ENCODE results near the gene B4GALNT1. TPM values are rescaled to one million over a fixed set of nuclear protein-coding genes. Genes with fewer than 3 reads are reported as not detected.
"Not testable (repeated sequence)": the region's sequence is repeated elsewhere in the genome, so short reads cannot be mapped to it uniquely, and the experiment has no call there.

B4GALNT1 gene
- total RNA-seq, 2 donors from 2014 or later: 4.3 to 6.0 TPM

DNA sequence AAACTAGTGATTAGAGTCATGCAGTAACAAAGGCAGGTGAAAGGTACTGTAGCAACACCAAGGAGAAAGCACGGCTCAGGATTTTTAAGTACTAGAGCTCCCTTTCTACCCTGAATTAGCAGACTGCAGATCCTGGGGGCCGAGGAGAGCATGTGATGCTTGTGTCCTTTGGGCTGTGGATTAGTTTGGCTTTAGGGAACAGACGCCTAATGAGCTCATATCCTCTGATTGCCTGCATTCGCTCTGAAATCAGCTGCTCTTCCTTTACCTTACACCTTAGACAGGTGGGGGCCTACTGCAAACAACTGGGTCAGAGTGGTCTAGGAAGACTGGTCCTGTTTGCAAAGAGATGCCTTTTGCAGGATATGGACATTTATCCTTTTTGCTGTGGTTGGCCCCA lies 39.8 kb downstream of the B4GALNT1 start:
- intact Hi-C loops (cut with DNase I): no loop called here
- no peak for DNase-seq (ENCODE audit: low spot score)

DNA sequence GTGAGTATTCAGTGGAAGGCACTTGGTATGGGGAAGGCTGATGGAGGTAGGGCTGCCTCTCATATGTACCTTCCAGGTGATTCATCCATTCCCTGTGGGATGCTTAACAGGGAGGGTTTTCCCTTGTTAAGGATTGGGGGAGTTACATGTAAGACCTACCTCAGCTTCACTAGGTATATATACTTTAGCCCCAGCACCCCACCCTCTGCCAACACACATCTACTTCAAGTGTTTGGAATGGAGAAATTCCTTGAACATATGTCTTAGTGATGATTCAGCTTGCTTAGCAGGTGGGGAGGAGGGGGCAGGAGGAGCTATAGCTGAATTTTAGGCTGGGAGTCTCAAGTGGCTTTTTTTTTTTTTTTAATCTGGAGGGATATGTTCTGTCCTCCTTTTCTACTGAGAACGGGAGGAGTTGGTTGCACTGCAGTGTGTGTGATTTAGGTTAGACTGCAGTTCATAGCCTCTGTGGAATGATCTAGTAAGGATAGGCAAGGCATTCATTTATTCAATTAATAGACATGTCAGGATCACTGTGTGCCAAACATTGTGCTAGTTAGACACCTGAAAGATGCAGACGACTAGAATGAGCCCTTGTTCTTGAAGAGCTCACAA lies 40.3 kb downstream of the B4GALNT1 start:
- DNase-seq (ENCODE audit: low spot score): no peak
- intact Hi-C loops (cut with DNase I): no loop called here

DNA sequence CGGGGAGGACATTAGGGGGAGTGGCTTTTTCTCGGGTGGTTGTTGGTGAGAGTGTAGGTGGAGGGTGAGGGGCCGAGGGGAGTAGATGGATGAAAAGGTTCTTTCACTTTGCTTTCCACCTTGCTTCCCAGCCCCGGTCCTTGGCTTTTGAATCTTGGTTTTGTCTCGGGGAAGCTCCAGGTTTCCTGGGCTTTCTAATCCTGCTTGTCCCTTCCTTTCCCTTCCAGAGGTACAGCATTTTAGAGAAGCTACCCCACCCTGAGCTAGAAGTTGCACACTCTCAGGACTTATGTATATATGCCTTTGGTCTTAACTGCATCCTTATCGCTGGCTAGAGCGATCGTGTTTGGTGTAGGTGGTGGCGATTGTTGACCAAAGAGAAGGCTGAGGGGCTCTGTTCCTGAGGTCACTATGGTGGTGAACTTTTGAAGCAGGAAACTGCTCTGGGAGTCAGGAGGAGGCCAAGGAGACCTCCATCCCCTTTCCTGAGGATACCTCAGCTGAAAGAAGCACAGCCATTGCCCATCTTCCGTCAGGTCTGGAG lies 41.1 kb downstream of the B4GALNT1 start:
- intact Hi-C loops (cut with DNase I): no loop called here
- DNase-seq (ENCODE audit: low spot score): no peak

DNA sequence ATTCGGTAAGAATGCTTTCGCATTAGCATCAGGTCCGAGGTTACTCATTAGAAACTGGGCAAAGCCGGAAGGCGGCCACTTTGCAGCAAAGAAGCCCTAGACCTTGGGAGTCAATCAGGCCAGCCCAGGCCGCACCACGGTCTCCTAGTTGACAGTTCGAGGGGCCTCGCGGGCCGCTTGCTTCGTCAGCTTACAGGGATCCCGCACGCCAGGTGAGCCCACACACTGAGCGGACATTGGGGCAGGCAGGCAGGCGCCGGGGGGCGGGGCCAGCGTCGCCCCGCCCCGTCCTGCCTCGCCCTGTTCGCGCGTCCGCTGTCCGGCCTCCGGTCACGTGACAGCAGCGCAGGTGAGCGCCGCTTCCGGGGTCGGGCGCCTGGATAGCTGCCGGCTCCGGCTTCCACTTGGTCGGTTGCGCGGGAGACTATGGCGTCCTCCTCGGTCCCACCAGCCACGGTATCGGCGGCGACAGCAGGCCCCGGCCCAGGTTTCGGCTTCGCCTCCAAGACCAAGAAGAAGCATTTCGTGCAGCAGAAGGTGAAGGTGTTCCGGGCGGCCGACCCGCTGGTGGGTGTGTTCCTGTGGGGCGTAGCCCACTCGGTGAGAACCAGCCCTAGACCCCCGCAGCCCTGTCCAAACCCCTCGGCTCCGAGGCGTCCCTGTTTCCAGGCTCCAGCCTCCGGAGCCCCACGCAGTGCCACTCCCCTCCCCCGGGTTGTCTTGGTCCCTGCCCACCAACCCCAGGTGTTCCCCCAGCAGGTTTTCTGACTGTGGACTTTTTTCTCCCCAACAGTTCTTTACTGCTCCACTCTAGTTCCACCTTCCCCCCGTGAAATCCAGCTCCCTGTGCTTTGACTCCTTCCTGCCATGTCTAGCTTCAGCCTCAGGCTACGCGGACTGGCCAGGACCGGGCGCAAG lies 41.9 kb downstream of the B4GALNT1 start, which contains the start of gene PIP4K2C:
Gene PIP4K2C (plus strand): TSS at position 329 of the 918 bp plus-strand sequence. CDS start 98 bp downstream, at position 427.
- peak; percentile 88 for DNase-seq (ENCODE audit: low spot score)
- intact Hi-C loops (cut with DNase I): no loop called here

DNA sequence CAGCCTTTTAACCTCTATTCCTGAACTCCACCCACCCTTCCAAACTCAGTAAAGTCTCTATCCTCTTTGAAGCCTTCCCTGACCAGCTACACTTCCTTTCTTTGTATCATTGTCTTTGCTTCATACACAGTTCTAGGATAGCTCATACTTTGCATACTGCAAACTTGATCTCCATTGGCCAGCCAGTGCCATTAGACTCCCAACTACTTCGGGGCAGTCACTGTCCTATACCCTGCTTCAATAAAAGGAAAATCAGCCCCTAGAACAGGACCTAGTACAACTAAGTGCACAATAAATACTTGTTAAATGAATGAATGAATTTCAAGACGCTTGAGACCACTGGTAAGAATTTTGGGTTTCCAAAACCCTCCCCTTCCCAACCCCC lies 42.5 kb downstream of the B4GALNT1 start:
- intact Hi-C loops (cut with DNase I): no loop called here
- no peak for DNase-seq (ENCODE audit: low spot score)

DNA sequence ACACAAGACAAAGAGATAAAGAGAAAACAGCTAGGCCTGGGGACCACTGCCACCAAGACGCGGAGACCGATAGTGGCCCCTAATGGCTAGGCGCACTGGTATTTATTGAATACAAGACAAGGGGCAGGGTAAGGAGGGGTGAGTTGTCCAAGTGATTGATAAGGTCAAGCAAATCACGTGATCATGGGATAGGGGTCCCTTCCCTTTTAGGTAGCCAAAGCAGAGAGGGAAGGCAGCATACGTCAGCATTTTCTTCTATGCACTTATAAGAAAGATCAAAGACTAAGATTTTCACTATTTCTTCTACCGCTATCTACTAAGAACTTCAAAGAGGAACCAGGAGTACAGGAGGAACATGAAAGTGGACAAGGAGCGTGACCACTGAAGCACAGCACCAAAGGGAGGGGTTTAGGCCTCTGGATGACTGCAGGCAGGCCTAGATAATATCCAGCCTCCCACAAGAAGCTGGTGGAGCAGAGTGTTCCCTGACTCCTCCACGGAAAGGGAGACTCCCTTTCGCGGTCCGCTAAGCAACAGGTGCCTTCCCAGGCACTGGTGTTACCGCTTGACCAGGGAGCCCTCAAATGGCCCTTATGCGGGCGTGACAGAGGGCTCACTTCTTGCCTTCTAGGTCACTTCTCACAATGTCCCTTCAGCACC lies 43.9 kb downstream of the B4GALNT1 start:
- not testable (repeated sequence) for DNase-seq (ENCODE audit: low spot score)
- intact Hi-C loops (cut with DNase I): loop anchor here in 1 of 2 donors (5.0 kb wide), 1 partner anchor 43 kb away; the partner anchor contains the start of gene B4GALNT1

DNA sequence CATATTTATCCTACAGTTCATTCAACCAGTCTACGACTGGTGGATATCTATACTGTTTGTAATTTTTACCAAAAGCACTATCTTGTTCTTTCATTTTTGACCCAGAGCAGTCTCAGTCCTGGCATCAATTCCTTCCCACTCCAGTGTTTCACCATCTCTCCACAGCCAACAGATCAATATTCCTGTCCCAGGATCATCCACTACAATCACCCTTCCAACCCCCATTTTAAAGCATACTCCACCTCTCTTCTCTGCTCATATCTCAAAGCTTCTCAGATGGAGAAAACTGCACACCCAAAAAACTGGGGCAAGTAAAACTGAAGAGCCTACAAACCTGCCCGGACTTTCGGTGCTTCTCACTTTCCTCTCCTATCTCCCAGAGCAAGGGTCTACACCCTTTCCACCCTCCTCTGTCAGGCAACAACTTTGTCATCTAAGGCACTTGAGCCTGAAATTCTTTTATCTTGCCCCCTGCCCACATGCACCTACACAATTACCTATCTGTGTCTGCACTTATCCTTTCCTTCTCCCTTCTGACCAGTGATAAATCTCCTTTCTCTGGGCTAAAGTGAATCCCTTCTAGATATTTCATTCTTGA lies 46.1 kb downstream of the B4GALNT1 start:
- intact Hi-C loops (cut with DNase I): loop anchor here in 1 of 2 donors (5.0 kb wide), 1 partner anchor 45 kb away; the partner anchor contains the start of gene B4GALNT1
- DNase-seq (ENCODE audit: low spot score): no peak

DNA sequence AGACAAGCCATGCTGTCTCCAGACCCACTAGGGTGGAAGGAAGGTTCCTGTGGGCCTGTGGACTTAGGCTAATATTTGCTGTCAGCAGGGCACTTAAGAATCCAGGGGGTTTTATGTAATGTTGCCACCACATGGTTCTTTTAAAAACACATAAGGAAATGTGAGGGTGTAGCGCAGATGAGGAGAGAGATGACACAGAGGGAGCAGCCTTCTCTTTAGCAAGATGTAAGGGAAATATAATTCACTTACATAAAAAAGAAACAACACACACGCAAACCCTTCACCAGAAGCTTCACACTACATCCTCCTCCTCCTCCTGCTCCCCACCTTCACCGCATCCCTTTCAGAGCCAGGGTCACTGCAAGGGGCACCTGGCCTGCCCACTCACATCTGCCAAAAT lies 46.9 kb downstream of the B4GALNT1 start:
- intact Hi-C loops (cut with DNase I): loop anchor here in 1 of 2 donors (5.0 kb wide), 1 partner anchor 46 kb away; the partner anchor contains the start of gene B4GALNT1
- no peak for DNase-seq (ENCODE audit: low spot score)

DNA sequence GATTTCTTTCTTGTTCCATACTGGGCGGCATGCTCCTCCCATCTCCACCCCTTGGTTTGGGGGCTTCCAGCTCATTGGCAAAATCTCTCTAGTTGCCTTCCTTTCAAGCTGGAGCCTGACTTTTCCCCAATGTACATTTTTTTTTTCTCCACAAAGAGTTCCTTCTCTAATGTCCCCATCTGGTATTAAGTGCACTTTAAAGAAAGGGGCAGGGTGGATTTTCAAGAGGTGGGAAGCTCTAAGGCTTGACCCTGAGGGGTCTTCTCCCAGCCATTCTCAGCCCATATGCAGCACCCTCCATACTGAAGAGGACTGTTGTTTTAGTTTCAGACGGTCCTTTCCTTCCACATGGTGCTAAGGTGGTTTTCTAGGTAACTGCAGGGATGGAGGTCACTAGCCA lies 47.8 kb downstream of the B4GALNT1 start:
- no peak for DNase-seq (ENCODE audit: low spot score)
- intact Hi-C loops (cut with DNase I): loop anchor here (2.0 to 5.0 kb wide), 2 partner anchors 36 to 47 kb away; partner anchors contain the start of gene B4GALNT1 (in 1 of the 2)

DNA sequence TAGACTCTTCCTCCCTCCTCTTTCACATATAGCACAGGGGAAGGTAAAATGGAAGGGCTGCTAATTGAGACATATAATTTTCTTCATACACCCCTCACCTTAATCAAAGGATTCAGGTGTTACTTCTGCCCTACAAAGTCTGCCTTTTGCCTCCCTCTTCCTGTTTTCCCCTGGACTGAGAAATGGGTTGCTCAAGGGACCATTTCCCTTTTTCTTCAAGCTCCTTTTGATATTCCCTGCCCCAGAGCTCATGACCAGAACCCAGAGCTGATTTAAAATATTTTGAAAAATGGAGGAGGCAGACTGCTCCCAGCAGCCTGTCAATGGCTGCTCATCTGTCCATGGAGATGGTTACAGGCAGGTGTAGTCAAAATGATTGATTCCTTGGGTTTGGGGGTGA lies 48.3 kb downstream of the B4GALNT1 start:
- intact Hi-C loops (cut with DNase I): loop anchor here (2.0 to 5.0 kb wide), 3 partner anchors 36 to 48 kb away; partner anchors contain the start of gene B4GALNT1 (in 1 of the 2)
- no peak for DNase-seq (ENCODE audit: low spot score)

DNA sequence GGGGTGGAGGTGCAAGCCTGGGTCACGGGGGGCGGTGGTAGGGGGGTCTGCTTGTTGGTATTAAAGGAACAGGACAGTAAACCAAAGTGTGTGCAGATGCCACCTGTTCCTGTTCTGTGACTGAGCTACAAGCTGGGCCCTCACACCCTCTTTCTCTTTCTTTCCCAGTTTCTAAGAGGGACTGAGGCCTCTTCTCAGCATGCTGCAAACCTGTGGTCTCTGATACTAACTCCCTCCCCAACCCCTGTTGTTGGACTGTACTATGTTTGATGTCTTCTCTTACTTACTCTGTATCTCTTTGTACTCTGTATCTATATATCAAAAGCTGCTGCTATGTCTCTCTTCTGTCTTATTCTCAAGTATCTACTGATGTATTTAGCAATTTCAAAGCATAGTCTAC lies 49.0 kb downstream of the B4GALNT1 start:
- intact Hi-C loops (cut with DNase I): loop anchor here (2.0 to 5.0 kb wide), 2 partner anchors 37 to 38 kb away; no protein-coding TSS in a partner anchor
- peak; percentile 5 for DNase-seq (ENCODE audit: low spot score)

DNA sequence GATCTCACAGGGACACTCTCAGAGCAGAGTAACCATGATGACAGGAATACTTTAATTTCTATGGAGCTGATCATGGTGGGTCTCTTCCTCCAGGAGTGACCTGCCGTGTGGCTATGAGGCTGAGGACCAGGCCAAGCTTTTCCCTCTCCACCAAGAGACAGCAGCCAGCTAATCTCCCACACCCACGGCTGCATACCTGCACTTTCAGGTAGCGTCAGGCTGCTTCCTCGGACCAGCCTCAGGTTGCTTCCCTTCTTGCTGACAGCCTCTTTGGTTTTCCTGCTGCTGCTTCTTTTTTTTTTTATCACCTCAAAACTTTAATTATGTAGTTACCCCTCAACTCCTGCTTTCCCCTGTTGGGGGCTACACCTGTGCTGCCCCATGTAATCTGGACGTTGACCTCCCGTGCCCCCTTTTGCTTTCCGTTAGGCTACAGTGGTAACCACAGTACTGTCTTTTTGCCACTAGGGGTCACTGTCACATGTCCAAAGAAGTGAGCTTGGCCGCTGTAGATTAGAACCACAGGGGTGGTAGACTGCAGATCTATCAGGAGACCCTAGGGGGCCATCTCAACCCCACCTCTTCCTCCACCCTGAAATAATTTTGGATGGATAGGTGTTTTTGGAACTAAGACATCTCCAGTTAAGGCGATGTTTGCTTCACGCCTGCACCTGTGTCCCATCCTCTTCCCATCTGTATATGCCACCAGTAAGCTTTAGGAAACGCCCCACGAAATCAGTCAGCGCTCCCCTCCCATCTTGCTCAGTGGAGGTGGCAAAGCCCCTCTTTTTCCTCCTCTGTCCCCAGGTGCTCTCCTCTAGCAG lies 49.8 kb downstream of the B4GALNT1 start:
- intact Hi-C loops (cut with DNase I): loop anchor here in 1 of 2 donors (5.0 kb wide), 1 partner anchor 39 kb away; no protein-coding TSS in a partner anchor
- peak; percentile 61 for DNase-seq (ENCODE audit: low spot score)

DNA sequence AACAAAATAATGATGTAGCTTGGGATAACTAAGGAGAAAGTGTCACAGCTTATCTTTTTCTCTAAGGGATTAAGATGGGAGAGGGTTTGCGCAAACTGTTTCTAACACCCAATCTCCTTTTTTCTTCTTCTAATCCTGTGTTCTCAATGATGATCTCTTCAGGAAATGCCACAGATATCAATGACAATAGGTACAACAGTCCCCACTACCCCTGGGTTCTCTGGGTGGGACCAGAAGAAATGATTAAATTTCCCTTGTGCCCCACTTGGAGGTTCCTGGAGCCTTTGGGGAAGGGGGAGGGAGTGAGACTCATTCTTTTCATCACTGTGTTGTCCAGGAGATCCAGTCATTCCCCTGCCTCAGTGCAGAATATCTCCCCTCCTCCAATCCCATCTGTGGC lies 50.6 kb downstream of the B4GALNT1 start:
- intact Hi-C loops (cut with DNase I): loop anchor here in 1 of 2 donors (5.0 kb wide), 1 partner anchor 40 kb away; no protein-coding TSS in a partner anchor
- no peak for DNase-seq (ENCODE audit: low spot score)

DNA sequence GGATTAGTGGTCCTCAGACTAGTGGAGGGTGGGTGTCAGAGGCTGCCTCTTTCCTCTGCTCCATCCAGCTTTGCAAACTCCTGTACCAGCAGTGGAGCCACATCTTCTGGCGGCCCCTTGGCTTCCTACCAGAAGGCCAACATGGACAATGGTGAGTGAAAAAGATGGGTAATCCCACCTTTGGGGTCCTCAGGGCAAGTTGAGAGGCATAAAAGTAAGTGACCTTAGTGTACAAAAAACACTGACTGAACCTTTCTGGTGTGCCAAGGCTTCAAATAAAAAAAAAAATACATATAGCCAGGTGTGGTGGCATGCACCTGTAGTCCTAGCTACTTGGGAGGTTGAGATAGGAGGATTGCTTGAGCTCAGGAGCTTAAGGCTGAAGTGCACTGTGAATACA lies 51.2 kb downstream of the B4GALNT1 start:
- intact Hi-C loops (cut with DNase I): loop anchor here in 1 of 2 donors (5.0 kb wide), 1 partner anchor 40 kb away; no protein-coding TSS in a partner anchor
- DNase-seq (ENCODE audit: low spot score): no peak

DNA sequence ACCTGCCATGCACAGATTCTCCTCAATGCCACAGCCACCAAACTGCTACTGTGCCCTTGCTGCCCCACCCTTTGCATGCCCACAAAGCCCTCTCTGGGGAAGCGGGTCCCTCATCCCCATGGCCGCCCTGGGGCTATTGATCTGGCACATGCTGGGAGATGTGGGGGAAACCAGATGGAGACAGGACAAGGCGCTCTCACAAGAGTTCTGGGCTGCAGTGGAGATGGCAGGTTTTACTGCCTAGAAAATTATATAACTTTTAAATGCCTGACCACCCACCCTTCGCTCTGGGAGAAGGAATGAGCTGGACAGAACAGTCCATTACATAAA lies 52.6 kb downstream of the B4GALNT1 start:
- DNase-seq (ENCODE audit: low spot score): no peak
- intact Hi-C loops (cut with DNase I): loop anchor here in 1 of 2 donors (5.0 kb wide), 1 partner anchor 42 kb away; no protein-coding TSS in a partner anchor

DNA sequence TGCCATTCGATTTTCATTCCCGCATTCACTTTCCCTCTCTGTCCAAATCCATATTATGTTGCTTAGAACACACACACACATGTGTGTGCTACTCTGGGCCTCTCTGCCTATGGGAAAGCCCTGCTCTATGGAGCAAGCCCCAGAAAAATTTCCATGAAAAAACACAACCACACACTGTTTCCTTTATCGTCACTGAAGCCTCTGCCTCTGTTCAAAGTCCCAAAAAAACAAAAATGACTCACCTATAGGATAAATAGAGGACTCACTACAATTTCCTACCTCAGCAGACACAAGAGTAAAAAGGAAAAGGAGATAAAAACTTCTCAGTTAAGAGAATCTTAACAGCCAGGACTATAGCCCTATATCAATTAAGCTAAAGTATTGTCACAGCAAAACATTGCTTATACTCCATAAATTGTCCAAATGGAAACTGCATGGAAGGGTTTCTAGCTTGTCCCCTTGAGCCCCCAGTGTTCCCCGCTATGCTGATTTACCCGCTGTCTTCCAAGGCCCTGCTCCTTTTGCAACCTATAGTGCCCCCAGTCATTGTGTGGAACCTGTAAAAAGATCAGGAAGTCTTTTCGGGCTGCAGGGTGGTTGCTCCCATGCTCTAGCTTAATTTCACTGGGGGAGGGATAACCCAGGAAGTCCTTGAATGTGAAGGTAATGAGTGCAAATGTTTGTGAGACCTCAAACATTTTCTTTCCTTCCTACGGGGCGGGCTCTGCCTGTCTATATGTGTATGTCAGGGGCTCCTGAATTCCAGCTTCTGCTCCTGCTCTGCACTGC lies 53.1 kb downstream of the B4GALNT1 start:
- intact Hi-C loops (cut with DNase I): loop anchor here in 1 of 2 donors (5.0 kb wide), 1 partner anchor 42 kb away; no protein-coding TSS in a partner anchor
- DNase-seq (ENCODE audit: low spot score): no peak

DNA sequence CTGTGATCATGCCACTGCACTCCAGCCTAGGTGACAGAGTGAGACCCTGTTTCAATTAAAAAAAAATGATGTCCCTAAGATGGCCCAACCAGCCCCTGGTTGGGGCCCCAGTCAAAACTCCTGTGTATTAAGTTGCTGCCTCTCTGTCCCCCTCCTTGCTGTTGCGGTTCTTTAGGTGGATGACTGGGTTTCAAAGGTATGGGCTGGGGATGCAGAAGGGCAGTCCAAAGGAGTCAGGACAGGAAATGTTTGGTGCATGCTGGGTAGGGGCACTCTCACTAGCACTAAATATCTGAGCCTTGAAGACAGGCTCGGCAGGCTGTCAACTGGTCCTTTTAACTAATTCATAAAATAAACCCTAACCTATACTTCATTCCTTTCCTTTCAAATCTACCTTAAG lies 54.0 kb downstream of the B4GALNT1 start:
- no peak for DNase-seq (ENCODE audit: low spot score)
- intact Hi-C loops (cut with DNase I): no loop called here

Data from posterior vena cava (tissue), 2 donors.